HG03521 (cell line): ENCODE data around the gene CASP3.

Experiments
- ATAC-seq: cut with Tn5 transposase; IDR thresholded peaks from one replicate; pipeline ENCODE4 v1.9.1; 2021; ENCODE audit warnings: mild to moderate bottlenecking, moderate library complexity; ENCODE audit not compliant: unreplicated experiment

CASP3 gene

DNA sequence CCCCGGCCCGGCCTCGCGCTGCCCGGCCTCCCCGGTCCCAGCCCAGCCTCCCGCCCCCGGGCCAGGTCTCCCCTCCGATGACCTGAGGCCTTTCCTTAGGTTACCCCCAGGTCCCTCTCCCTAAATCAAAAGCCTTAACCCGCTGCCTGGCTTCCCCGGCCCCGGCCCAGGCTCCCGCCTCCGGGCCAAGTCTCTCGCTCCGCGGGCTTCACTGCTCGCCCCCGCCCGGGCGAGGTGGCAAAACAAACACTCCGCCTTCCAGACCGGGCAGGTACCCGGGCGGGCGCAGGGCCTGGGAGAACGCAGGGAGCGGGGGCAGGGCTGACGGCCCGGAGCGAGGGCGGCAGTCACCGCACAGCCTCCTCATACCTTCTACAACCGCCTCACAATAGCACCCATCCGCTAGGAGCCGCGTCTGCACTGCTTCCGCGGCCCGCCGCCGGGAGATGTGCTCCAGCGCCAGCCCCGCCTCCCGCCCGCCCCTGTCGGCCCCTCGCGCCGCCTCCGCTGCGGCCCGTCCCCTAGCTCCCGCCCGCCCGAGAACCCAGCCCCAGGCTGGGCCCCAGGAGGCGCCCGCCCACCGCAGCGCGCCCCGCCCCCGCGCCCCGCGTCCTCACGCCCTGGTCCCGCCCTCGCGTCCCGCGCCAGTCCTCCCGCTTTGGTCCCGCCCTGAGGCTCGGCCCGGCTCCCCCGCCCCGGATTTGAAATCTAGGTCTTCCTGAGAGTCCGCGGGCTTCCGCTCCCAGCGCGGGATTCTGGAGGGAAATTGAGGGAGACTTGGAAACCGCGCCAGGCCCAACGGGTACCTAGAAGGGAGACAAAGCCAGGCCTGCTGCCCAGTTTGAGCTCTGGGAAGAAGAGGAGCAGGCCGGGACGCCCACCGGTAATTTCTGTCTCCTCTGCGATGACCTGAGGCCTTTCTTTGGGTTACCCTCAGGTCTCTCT lies at the start of gene CASP3, which contains the start of gene PRIMPOL:
Gene CASP3 (minus strand): TSS at position 422 of the 945 bp plus-strand sequence. CDS start 10,994 bp downstream, outside the sequence.
Gene PRIMPOL (plus strand): TSS at position 713 of the 945 bp plus-strand sequence. CDS start 7,403 bp downstream, outside the sequence.
- peak; percentile 90 for ATAC-seq

DNA sequence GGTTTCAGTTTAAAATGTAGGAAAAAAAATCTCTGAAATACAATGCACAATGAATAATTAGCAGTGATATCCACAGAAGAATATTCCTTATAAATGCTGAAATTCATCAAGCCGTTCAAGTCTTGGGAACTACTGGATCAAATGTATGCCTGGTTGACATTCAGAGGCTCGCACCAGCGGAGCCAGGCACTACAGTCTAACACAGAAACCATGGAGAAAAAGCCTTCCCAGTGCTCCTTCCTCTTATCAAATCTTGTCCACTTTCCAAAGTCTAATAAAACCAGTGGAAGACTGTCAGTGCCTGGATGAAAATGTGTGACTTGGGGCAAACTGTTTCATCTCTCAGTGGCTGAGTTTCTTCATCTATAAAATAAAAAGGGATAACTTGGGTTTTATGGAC lies 48.7 kb upstream of the CASP3 start:
- ATAC-seq = no peak

DNA sequence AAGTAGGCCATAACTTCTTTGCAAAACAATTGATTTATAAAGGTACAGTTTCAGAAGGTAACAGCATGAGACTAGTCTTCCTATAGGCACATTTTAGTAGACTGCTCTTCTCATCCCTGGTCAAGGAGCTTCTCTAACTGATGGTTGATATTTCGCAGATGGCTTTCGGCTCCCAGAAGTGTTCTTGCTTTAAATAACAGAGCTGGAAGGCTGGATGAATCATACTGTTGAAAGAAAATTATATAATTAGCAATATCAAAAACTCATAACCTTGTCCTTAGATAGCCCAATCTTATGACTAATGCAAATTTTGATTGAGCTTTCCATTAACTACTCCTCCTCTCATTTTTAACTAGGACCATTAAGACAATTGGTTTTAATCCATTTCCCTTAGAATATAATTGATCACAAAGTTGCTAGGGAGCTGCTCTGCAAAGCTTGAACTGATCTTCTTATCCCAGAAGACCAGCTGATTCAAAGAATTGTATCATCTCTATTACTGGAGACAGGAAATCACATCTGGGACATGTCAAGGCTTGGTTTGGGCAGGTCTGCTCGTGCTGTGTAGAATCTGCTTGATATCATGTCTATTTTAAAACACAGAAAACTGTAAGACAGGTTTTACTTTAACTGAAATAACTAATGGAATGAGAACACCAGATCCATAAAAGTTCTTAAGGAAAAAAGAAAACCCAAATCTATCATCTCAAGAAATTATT lies 46.1 kb upstream of the CASP3 start:
- ATAC-seq = no peak

DNA sequence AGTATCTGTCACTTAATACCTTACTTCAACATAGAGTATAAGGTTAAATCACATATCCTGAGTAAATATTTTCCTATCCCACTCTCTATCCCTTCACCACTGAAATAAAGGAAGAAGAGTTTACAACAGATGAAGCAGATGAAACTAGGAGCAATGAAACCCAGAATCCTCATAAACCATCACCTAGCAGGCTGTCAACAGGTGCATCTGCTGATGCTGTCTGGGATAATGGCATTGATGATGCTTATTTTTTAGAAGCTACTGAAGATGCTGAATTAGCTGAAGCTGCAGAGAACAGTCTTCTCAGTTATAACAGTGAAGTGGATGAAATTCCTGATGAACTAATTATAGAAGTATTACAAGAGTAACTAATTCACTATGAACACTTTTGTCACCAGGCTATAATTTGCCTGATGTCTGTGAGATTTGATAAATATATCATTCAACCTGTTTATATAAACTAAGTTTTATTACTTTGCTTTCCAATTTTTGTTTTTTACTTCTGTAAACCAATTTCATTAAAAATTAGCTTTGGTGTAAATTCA lies 45.2 kb upstream of the CASP3 start:
- ATAC-seq = no peak

DNA sequence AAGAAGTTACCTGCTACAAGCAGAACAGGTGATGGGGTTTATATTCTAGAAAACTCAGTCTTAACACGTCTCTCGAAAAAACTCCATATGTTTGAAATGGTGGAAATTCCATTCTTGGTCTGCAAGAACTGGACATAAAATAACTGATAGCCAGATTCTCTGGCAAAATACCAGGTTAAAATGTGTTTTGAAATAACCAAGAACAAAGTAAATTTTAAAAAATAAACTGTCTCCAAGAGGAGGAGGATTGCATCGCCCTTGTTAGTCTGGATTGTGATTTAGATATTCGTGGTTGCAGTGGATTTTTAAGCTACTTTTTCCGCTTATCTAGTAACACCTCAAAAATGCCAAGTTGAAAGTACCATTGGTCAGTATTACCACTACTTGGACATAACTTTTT lies 43.8 kb upstream of the CASP3 start:
- ATAC-seq = no peak

DNA sequence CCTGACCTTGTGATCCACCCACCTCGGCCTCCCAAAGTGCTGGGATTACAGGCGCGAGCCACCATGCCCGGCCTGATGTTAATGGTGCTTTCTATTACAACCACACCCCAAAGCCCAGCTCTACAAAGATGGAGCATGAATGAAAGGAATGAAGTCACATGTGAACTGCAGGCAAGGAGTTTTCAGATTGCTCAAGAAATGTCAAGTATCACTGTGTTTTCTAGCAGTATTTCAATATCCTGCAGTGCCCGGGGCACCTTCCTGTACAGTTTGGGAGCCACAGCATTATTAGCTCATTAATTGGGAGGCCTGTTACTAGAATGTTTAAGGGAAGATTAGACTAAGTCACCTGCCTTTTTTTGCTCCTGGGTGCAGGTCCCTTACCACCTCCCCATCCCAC lies 40.4 kb upstream of the CASP3 start:
- ATAC-seq = no peak

DNA sequence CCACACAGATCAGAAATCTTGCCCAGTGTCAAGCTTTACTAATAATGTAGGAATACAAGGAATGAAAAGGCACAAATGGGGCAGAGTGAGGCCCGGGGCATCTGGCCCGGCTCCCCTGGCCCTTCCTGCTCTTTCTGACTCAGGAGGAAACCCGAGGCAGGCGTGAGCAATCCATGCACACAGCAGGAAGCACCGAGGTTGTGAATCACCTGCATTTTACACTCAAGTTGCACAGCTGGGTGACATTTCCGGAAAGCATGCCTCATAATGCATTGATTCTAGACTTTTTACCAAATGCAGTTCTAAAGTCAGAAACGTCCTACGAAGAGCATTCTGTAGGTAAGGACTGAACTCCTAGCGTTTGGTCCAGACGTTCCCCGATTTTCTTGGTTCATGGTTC lies 39.2 kb upstream of the CASP3 start:
- ATAC-seq = no peak

DNA sequence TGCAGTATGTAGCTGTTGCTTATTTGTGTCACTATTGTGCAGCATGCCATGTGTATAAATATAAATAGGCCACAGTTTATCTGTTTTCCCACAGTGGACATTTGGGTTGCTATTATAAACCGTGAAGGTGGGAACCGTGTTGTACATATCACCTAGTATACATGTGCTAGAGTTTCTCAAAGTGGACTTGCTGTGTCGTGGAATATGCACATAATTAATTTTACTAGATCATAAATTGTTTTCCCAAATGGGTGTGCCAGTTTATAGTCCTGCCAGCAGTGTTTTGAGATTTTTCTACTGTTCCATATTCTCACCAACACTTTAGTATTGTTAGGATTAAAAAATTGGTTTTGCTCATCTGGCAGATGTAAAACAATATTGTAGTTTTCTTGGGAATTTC lies 38.8 kb upstream of the CASP3 start:
- no peak for ATAC-seq

DNA sequence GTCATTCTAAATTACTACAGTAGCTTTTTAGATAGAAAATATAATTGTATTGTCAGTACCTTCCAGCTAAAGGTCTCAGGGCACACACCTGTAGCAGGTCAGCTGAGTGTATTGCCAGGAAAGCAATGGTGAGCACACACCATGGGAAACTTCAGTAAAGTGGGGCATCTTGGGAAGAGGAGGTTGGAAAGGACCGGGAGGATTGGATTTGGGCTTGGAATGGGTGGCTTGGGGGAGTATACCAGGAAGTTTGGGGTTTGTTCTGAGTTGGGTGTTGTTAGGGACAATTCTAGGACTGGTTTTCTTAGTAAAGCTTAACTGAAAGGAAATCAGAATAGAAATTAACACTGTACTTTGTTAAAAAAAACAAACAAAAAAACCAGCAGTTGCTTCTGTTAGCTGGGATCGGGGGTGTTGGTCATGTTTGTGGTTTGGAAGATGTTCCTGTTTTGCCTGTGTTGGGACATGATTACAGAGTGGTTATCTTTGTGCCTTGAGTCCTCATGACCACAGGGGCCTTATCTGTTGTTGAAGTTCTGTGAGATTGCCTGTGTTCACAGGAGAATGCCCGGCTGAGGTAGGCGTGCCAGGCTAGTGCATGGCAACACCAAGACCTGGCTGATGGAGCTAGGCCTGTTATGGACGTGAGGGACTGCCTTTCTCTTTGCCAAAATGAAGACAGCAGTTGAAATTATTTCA lies 35.4 kb upstream of the CASP3 start:
- ATAC-seq = no peak

DNA sequence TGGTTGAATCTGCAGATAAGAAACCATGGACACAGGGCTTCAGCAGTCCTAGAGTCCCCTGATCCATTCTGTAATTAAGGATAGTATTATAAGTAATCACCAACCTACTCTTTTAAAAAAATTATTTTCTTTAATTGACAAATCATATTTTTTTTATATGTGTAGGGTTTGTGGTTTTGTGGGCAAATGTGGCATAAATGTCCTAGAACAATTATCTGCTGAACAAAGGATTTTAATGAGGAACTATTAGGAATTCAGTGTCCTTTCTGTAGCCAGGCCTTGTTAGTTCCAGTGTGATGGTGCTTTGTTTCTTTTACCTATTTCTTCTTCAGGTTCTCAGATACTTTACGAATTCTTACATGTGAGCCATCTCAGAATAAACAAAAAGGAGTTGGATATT lies 32.7 kb upstream of the CASP3 start:
- ATAC-seq = no peak

DNA sequence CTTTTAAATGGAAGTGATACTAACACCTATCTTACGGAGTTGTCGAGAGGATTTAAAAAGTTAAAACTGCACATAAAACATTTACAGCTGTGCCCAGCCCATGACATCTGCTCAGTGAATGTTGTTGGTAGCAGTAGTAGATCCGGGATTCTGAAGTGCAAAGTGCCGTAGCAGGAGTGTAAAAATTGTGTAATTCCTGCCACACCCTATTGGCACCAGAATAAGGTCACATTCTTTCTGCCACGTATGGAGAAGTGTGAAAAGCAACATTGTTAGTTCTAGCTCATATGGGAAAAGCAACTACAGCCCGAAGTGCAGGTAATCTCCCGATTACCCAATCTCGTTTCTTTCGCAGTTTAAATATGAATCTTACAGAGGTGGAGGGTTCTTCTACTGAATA lies 31.5 kb upstream of the CASP3 start:
- ATAC-seq = no peak

DNA sequence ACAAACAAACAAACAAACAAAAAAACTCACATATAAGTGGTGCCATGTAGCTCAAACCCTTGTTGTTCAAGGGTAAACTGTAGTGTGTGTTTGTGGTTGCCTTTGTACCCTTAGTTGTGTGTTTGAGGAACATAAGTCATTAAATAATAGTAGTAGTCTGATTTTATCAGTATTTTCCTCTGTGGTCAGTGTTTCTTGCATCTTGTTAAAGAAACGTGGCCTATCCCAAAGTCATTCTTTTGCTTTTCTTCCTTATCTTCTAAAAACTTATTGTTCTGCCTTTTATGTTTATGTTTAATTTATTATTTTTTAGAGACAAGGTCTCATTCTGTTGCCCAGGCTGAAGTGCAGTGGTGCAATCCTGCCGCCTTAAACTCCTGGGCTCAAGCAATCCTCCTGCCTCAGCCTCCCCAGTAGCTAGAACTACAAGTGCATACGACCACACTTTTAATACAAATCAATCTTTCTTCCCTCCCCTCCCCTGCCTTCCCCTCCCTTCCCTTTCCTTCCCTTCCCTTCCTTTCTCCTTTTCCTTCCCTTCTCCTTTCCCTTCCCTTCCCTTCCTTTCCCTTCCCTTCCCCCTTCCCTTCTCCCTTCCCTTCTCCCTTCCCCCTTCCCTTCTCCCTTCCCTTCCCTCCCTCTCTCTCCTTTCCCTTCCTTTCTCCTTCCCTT lies 26.7 kb upstream of the CASP3 start:
- no peak for ATAC-seq

DNA sequence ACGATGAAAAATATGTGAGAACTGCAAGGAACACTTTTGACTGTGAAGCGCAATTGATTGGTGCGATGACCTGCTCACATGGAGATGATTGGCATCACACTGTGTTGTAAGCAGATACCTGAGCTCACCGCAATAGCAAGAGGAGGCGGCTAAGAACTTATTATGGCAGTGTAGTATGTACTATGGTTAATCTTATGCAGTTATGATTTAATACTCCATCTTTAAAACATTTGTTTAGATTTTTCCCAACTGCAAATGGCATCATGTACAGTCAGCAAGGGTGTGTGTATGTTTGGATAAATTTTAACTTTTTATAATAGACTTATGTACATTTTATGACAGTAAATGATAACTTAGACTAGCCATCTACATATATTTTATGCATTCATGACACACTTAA lies 25.8 kb upstream of the CASP3 start:
- no peak for ATAC-seq

DNA sequence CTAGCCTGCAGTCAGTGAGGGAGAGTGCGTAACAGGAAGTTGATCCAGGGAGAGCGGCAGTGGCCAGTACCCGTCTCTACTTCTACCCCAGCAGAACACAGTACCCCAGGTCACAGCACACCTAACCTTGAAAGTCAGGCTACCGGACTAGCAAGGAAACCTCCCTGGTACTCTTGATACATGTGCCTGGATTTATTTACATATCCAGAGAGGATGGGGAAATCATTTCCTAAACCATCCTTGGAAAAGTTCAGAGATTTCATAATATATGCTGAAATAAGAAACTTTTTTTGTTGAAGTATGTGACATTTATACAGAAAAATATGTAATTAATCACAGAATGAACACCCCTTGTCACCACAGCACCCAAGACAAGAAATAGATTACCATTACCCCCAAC lies 24.8 kb upstream of the CASP3 start:
- ATAC-seq = no peak

DNA sequence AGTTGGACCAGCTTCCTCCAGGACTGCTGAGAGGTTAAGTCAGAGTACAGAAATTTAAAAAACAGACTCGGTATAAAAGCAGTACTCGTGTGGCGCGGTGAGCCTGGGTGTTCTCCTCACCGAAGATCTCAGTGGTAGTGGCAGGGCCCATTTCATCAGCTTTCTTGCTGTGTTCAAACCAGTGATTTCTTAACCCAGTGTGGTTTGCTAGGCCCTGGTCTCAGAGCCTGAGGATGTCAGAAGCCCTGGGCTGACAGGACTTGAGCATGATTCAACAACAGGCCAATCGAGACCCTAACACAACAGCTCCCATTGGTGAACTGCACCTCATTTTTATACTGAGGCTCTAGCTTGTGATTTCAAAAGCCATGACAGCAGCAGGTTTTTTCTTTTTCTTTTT lies 23.5 kb upstream of the CASP3 start:
- no peak for ATAC-seq

DNA sequence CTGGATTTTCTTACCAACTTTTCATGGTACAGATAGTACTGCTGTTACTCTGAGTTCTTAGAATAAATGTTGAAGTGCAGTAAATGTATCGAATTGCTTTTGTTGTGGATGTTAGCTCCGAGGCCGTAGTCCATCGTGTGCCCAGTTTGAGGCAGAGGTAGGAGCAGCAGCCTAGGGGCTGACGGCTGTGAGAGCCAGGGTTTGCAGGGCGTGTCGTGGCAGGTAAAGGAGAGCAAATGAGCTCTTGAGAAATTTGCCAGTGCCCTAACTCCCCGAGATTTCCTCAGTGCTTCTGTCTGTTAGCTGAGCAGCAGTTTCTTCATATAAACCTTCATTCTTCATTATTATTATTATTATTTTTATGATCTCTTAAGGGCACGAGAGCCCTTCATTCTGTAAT lies 21.9 kb upstream of the CASP3 start:
- ATAC-seq = no peak

DNA sequence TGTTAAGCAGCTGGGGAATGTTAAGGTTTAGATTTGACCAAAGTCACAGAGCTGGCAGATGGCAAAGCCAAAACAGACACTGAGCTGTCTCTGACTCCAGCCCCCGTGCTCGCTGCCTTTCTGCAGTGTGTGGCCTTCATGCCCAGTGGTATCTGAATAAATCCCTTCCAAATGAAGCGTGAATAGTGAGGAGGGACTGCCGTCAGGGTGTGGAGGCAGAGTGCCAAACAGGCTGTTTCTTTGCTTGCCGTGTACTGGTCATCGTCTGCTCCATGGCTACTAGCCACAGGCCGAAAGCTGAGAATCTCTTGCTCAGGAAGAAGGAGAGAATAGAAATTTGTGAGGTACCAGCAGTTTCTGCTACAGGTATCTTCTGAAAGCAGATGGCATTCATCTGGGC lies 20.0 kb upstream of the CASP3 start:
- no peak for ATAC-seq

DNA sequence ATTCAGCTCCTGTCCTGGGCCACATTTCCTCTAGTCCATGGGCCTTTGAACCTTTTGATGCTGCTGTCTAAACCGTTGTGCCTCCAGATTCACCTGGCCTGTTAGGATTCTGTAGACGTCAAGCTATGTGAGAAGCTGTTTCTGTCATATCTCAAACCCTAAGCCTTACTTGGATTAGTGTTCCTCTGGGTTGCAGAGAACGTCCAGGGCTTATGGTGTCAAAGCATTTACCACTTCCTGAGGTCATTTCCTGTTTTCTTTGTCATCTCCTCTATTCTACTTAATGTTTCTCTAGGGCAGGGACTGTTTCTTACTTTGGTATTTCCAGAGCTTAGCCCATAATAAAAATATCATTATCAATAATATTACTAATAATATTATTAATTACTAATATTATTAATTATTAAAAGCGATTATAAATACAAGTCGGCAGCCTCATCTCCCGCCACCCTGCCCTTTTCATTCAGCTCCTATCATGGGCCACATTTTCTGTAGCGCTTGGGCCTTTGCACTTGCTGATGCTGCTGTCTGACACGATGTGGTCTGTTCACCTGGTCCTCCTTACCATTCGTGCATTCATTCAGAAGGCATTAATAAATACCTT lies 19.4 kb upstream of the CASP3 start:
- no peak for ATAC-seq

DNA sequence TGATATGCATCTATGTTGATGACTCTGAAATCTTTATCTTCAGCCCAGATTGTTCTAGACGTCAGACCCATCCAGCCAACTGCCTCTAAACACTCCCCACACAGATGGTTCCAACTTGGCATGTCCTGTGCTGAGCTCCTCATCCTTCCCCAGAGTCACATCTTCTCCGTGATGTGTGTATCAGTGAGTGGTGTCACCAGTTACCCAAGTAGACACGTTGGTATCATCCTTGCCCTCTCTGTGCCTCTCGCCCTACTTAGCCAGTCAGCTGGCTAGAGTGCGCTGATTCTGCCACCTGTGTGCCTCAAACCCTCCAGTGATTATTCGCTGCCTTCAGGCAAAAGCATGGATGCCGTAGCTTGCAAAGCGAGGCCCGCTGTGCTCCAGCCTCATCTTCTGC lies 18.8 kb upstream of the CASP3 start:
- ATAC-seq = no peak

DNA sequence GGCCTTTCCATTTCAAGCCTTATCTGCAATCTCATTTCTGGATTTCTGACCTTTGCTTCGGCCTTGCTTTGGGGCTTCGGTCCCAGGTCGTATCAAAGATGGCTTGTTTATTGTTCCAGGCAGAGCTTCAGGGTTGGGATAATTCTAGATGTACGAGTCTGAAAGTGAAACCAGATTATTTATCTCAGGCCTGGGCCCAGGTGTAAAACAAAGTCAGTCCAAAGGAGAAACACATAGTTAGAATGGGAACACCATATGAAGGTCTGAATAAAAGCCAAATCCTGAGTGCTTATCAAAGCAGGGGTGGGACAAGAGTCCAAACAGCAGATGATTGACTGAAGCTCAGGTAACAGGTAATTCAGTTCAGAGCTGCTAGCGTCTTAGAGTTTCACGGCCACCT lies 17.4 kb upstream of the CASP3 start:
- no peak for ATAC-seq
